ENCODE measurements around the gene TBX21. TPM values are rescaled to one million over a fixed set of nuclear protein-coding genes. Genes with fewer than 3 reads are reported as not detected.

TBX21 gene
- total and polyA plus RNA-seq, 12 donors: 0.06 to 2.0 (median 0.50) TPM; not detected in 2

GRCh38 chr17:47693731-47694580 lies 39.1 kb upstream of the TBX21 start, which contains the start of gene TBKBP1:
TBKBP1 (plus strand) TSS chr17:47694161; CDS start chr17:47696113, 1,952 bp downstream.
- peaks cover 4 to 16% of the 10 kb centered on the region in 2 donors for H3K4me1 ChIP-seq (replicated peaks in 1 of 2)
- no peak for TF ChIP-seq CTCF (IDR thresholded peaks at IDR 0.05)
- no peak for TF ChIP-seq POLR2A (IDR thresholded peaks at IDR 0.05)
- WGBS, 4 donors: 0 to 1% (median 0%) methylated on average over 13 to 85 of the region's 87 CpGs
- intact Hi-C loops (cut with DNase I): loop anchor here in 1 of 2 donors (10.0 kb wide), 1 partner anchor 91 kb away; no protein-coding TSS in a partner anchor
- H3K27me3 ChIP-seq: no peaks in the 10 kb centered on the region
- no peaks in the 10 kb centered on the region for H3K9me3 ChIP-seq (replicated peaks in 1 of 3)
- peak within 1 kb of the TSS in 4 of 5 donors; percentile 79 to 92 (median 86) for H3K27ac ChIP-seq
- peak in 6 of 7 donors; percentile 32 to 65 (median 58) for DNase-seq
- no peaks in the 10 kb centered on the region for H3K36me3 ChIP-seq (replicated peaks in 1 of 2)
- peak within 1 kb of the TSS; percentile 9 to 95 (median 89) for H3K4me3 ChIP-seq

GRCh38 chr17:47694581-47695428 lies 38.2 kb upstream of the TBX21 start:
- peak; percentile 65 to 81 (median 69) for DNase-seq
- intact Hi-C loops (cut with DNase I): loop anchor here in 1 of 2 donors (10.0 kb wide), 1 partner anchor 90 kb away; no protein-coding TSS in a partner anchor
- 2 to 3% (median 2%) methylated on average over 43 to 65 of the region's 65 CpGs for WGBS, 4 donors

GRCh38 chr17:47695429-47696376 lies 37.3 kb upstream of the TBX21 start:
- TF ChIP-seq POLR2A (IDR thresholded peaks at IDR 0.05): no peak
- TF ChIP-seq CTCF (IDR thresholded peaks at IDR 0.05): no peak
- WGBS, 4 donors: 60 to 71% (median 61%) methylated on average over 22 to 47 of the region's 47 CpGs
- peaks cover 4 to 16% of the 10 kb centered on the region in 2 donors for H3K4me1 ChIP-seq (replicated peaks in 1 of 2)
- peak overlapping the region; percentile 4 to 92 (median 86) for H3K27ac ChIP-seq
- no peaks in the 10 kb centered on the region for H3K9me3 ChIP-seq (replicated peaks in 1 of 3)
- peaks cover 0 to 10% of the 10 kb centered on the region in 2 donors for H3K36me3 ChIP-seq (replicated peaks in 1 of 2)
- intact Hi-C loops (cut with DNase I): loop anchor here in 1 of 2 donors (10.0 kb wide), 1 partner anchor 89 kb away; no protein-coding TSS in a partner anchor
- peak; percentile 36 to 77 (median 61) for DNase-seq
- peak overlapping the region in 2 of 4 donors; percentile 85 to 95 for H3K4me3 ChIP-seq
- H3K27me3 ChIP-seq: no peaks in the 10 kb centered on the region

More at GRCh38 chr17:47694581-47695428, 38.2 kb upstream of the TBX21 start:
- Histone ChIP-seq H3K4me3 (peak overlapping the region; percentile 9 to 95 (median 89)), H3K9me3 (replicated peaks in 1 of 3) (no peaks in the 10 kb centered on the region), H3K27me3 (no peaks in the 10 kb centered on the region), H3K36me3 (replicated peaks in 1 of 2) (peaks cover 0 to 8% of the 10 kb centered on the region in 2 donors), H3K27ac (peak overlapping the region in 4 of 5 donors; percentile 79 to 92 (median 86)), H3K4me1 (replicated peaks in 1 of 2) (peaks cover 4 to 16% of the 10 kb centered on the region in 2 donors)
- TF ChIP-seq POLR2A (IDR thresholded peaks at IDR 0.05) (no peak), CTCF (IDR thresholded peaks at IDR 0.05) (no peak)
